GM23338 (cell line): ENCODE data around the gene PRDM10. TPM values are rescaled to one million over a fixed set of nuclear protein-coding genes. Genes with fewer than 3 reads are reported as not detected.

Experiments used
- ATAC-seq: fragments of 200-7000 bp; cut with Tn5 transposase; 3 replicates; pipeline ENCODE4 v1.9.1; 2020
- DNase-seq: peaks from one replicate; pipeline ENCODE4 v3.0.0-alpha.2; 2015; ENCODE audit warnings: low spot score
- H2AFZ ChIP-seq: fragments of 200-600 bp; sonication (generic); 2 replicates; pipeline ENCODE4 v1.8.0; 2016; ENCODE audit warnings: antibody characterized with exemption, mild to moderate bottlenecking, moderate library complexity
- H3F3A ChIP-seq: fragments of 200-600 bp; sonication (generic); replicated peaks from 2 replicates; pipeline ENCODE4 v1.8.0; 2017; ENCODE audit warnings: antibody characterized with exemption, mixed run types, low read depth
- H3K27ac ChIP-seq: fragments of 200-600 bp; sonication (generic); 2 replicates; pipeline ENCODE4 v1.6.1; 2016; ENCODE audit warnings: low read depth
- H3K27me3 ChIP-seq: fragments of 200-600 bp; sonication (generic); 2 replicates; pipeline ENCODE4 v1.8.0; 2016; ENCODE audit warnings: mild to moderate bottlenecking, mixed run types, moderate library complexity; ENCODE audit not compliant: insufficient read depth
- H3K36me3 ChIP-seq: fragments of 200-600 bp; sonication (generic); 2 replicates; pipeline ENCODE4 v1.8.0; 2016; ENCODE audit warnings: mild to moderate bottlenecking; ENCODE audit not compliant: insufficient read depth
- H3K4me1 ChIP-seq: fragments of 200-600 bp; sonication (generic); 2 replicates; pipeline ENCODE4 v1.8.0; 2016; ENCODE audit warnings: mild to moderate bottlenecking, moderate library complexity; ENCODE audit not compliant: insufficient read depth
- H3K4me2 ChIP-seq: fragments of 200-600 bp; sonication (generic); 2 replicates; pipeline ENCODE4 v1.7.1; 2017; ENCODE audit warnings: mixed run types
- H3K4me3 ChIP-seq: fragments of 200-600 bp; sonication (generic); 2 replicates; pipeline ENCODE4 v1.6.1; 2016; ENCODE audit warnings: mixed run types
- H3K79me2 ChIP-seq: fragments of 200-600 bp; sonication (generic); replicated peaks from 2 replicates; pipeline ENCODE4 v1.8.0; 2017; ENCODE audit warnings: mild to moderate bottlenecking; ENCODE audit not compliant: insufficient read depth
- H3K9me2 ChIP-seq: fragments of 200-600 bp; sonication (generic); 2 replicates; pipeline ENCODE4 v1.8.0; 2017; ENCODE audit not compliant: insufficient read depth
- H4K20me1 ChIP-seq: fragments of 200-600 bp; sonication (generic); replicated peaks from 2 replicates; pipeline ENCODE4 v1.8.0; 2017; ENCODE audit warnings: mild to moderate bottlenecking; ENCODE audit not compliant: insufficient read depth
- H3K27ac Mint-ChIP-seq: 2 replicates; pipeline ENCODE4 v1.8.0; 2020; ENCODE audit warnings: inconsistent platforms, mild to moderate bottlenecking, moderate library complexity, mixed read lengths
- H3K27me3 Mint-ChIP-seq: 3 replicates; pipeline ENCODE4 v1.8.0; 2022; ENCODE audit warnings: low read depth, mild to moderate bottlenecking, moderate library complexity, mixed read lengths, inconsistent platforms; ENCODE audit not compliant: insufficient read depth, poor library complexity
- H3K36me3 Mint-ChIP-seq: 3 replicates; pipeline ENCODE4 v1.8.0; 2021; ENCODE audit warnings: low read depth, mild to moderate bottlenecking, inconsistent platforms, moderate library complexity, mixed read lengths
- H3K4me1 Mint-ChIP-seq: 3 replicates; pipeline ENCODE4 v1.8.0; 2020; ENCODE audit warnings: mild to moderate bottlenecking, inconsistent platforms, mixed read lengths
- H3K4me3 Mint-ChIP-seq: 3 replicates; pipeline ENCODE4 v1.8.0; 2021; ENCODE audit warnings: moderate library complexity, mild to moderate bottlenecking, inconsistent platforms, mixed read lengths
- H3K9me3 Mint-ChIP-seq: 3 replicates; pipeline ENCODE4 v1.8.0; 2020; ENCODE audit warnings: moderate library complexity, mild to moderate bottlenecking, inconsistent platforms, mixed read lengths
- CREB1 ChIP-seq: fragments of 250-450 bp; sonication (Bioruptor Pico); IDR thresholded peaks from 2 replicates; pipeline ENCODE4 v1.5.0; 2020; ENCODE audit warnings: low read depth, mild to moderate bottlenecking, moderate library complexity
- ETS1 ChIP-seq: IDR thresholded peaks from 2 replicates; pipeline ENCODE4 v1.6.1; 2016; ENCODE audit warnings: antibody characterized with exemption
- JUNB ChIP-seq: IDR thresholded peaks from one replicate; pipeline ENCODE4 v1.6.1; 2016; ENCODE audit warnings: antibody characterized with exemption; ENCODE audit not compliant: unreplicated experiment
- NANOG ChIP-seq: IDR thresholded peaks from 2 replicates; pipeline ENCODE4 v1.6.1; 2016; ENCODE audit warnings: antibody characterized with exemption, borderline replicate concordance
- POLR2AphosphoS5 ChIP-seq: IDR thresholded peaks from 2 replicates; pipeline ENCODE4 v1.6.1; 2016; ENCODE audit warnings: antibody characterized with exemption, low read depth
- REST ChIP-seq: IDR thresholded peaks from one replicate; pipeline ENCODE4 v1.6.1; 2018; ENCODE audit warnings: antibody characterized with exemption; ENCODE audit not compliant: unreplicated experiment
- STAT1 ChIP-seq: IDR thresholded peaks from one replicate; pipeline ENCODE4 v1.6.1; 2016; ENCODE audit warnings: antibody characterized with exemption; ENCODE audit not compliant: unreplicated experiment
- ZNF331 ChIP-seq: fragments of 250-450 bp; sonication (Bioruptor Pico); IDR thresholded peaks from 2 replicates; pipeline ENCODE4 v1.5.0; 2020; ENCODE audit warnings: low read depth, mild to moderate bottlenecking, moderate library complexity
- polyA plus RNA-seq: library from polyadenylated mRNA; unstranded; fragments of >200 nt; fragmentation: Nextera tagmentation; extraction: Ambion mirVana; gene quantifications from 2 replicates; pipeline ENCODE4 v1.2.1, GENCODE V29; 2016
- total RNA-seq: library from RNA; depleted of rRNA; stranded (reverse); fragments of >200 nt; shearing (Covaris generic); gene quantifications from 2 replicates; pipeline ENCODE4 v1.2.3, GENCODE V29; 2014

The PRDM10 gene
- total and polyA plus RNA-seq, 2 experiments from 2014 or later: 5.2 to 14.9 TPM

DNA sequence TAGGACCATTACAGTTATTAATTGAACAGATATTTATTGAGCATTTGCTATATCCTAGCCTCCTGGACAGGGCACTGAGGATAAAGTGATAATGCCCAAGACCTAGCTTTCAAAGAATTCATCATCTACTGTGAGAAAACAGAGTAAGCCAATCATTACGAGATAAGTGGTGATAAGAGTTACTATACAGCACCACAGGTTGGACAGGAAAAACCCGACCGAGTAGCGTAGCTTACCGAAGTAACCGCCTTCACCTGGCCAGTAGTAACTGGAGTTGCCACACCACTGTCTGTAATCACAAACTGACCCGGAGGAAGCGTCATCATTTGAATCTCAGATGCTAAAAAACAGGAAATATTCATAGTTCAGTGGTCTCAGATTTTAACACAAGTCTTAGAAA is 97.2 kb downstream of the PRDM10 start:
- no peak overlapping the region for H3K27ac Mint-ChIP-seq
- H3K27me3 Mint-ChIP-seq: peaks cover 2% of the 10 kb centered on the region
- no peak overlapping the region for H3K4me3 Mint-ChIP-seq
- H3K9me3 Mint-ChIP-seq: no peaks in the 10 kb centered on the region
- Histone ChIP-seq H2AFZ (no peak overlapping the region), H3K9me2 (no peaks in the 10 kb centered on the region), H3F3A (no peaks in the 10 kb centered on the region), H3K4me3 (no peak overlapping the region), H3K27me3 (no peaks in the 10 kb centered on the region), H3K4me1 (no peaks in the 10 kb centered on the region), H3K79me2 (no peaks in the 10 kb centered on the region), H3K27ac (no peak overlapping the region), H3K36me3 (peaks cover 17% of the 10 kb centered on the region), H4K20me1 (no peaks in the 10 kb centered on the region; the same call in none of the 2 replicates), H3K4me2 (no peak overlapping the region)
- TF ChIP-seq STAT1 (no peak), REST (no peak), ZNF331 (CRISPR knock-in tag) (no peak), POLR2AphosphoS5 (no peak), JUNB (no peak)
- ATAC-seq (no peak), DNase-seq (no peak)
- no peaks in the 10 kb centered on the region for H3K4me1 Mint-ChIP-seq
- H3K36me3 Mint-ChIP-seq: peaks cover 47% of the 10 kb centered on the region

- Histone ChIP-seq H3K27ac (peak overlapping the region; percentile 95), H4K20me1 (peaks cover 5% of the 10 kb centered on the region; the same call in 1 of the 2 replicates), H2AFZ (peak overlapping the region; percentile 99), H3K27me3 (no peaks in the 10 kb centered on the region), H3K9me2 (no peaks in the 10 kb centered on the region), H3K79me2 (peaks cover 23% of the 10 kb centered on the region), H3K4me2 (peak overlapping the region; percentile 89), H3K36me3 (peaks cover 9% of the 10 kb centered on the region; the same call in 1 of the 2 replicates), H3K4me3 (peak overlapping the region; percentile 90), H3K4me1 (peaks cover 19% of the 10 kb centered on the region), H3F3A (peaks cover 14% of the 10 kb centered on the region)
- Mint-ChIP-seq H3K27me3 (peaks cover 4% of the 10 kb centered on the region), H3K4me1 (peaks cover 22% of the 10 kb centered on the region), H3K36me3 (peaks cover 39% of the 10 kb centered on the region), H3K27ac (peak overlapping the region; percentile 92), H3K4me3 (peak overlapping the region; percentile 93), H3K9me3 (peaks cover 3% of the 10 kb centered on the region; the same call in 1 of the 3 replicates)
- DNase-seq (peak; percentile 27), ATAC-seq (peak; percentile 18)
- no peak for TF ChIP-seq ETS1
- TF ChIP-seq STAT1: no peak
- no peak for TF ChIP-seq REST
- TF ChIP-seq JUNB: no peak
- no peak for TF ChIP-seq CREB1 (CRISPR knock-in tag)
- no peak for TF ChIP-seq NANOG
Measured at GRCh38 chr11:129896062-129896461, 106.6 kb downstream of the PRDM10 start.
